GM10266 (cell line): ENCODE data around the gene OLFML3.
"Not testable (repeated sequence)": the region's sequence is repeated elsewhere in the genome, so short reads cannot be mapped to it uniquely, and the experiment has no call there.

Experiments
- DNase-seq: peaks from one replicate; pipeline ENCODE4 v3.0.0; 2012; ENCODE audit errors: extremely low spot score
- TF ChIP-seq, protein P1 (sequence below): IDR thresholded peaks from 2 replicates; pipeline ENCODE4 v1.5.1; 2012; ENCODE audit warnings: mild to moderate bottlenecking, low read depth; ENCODE audit not compliant: control insufficient read depth, insufficient read depth; ENCODE audit errors: missing control alignments

Gene OLFML3

DNA sequence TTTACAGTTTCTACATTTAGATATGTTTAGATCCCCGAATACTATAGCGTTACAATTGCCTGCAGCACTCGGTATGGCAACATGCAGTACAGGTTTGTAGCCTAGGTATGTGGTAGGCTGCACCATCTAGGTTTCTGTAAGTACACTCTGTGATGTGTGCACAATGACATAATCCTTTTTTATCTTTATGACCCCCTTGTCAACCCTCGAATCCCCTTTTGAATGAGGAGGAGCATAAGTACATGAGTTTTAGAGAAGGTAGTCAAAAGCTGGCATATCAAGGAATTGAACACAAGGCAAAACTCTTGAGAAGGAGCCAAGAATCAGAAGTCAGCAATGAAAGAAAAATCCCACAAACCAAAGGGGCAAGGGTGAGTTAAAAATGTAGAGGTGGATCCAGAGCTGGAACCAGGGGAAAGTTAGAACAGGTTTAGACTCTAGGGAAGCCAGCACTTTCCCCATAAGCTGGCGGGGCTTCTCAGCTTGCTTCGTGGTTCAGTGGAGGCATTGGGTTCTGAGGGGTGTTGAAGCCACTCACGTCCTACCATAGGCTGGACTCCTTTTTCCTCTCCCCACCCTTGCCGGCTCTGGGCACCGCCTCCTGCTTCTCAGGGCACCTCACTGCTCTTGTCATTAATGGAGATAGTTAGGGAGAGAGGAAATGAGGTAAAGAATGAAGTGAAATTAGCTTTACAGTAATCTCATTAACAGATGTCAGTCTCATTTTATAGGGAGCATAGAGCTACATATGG, 31.3 kb downstream of the OLFML3 start:
- no peak for DNase-seq
- TF ChIP-seq, protein P1, sequence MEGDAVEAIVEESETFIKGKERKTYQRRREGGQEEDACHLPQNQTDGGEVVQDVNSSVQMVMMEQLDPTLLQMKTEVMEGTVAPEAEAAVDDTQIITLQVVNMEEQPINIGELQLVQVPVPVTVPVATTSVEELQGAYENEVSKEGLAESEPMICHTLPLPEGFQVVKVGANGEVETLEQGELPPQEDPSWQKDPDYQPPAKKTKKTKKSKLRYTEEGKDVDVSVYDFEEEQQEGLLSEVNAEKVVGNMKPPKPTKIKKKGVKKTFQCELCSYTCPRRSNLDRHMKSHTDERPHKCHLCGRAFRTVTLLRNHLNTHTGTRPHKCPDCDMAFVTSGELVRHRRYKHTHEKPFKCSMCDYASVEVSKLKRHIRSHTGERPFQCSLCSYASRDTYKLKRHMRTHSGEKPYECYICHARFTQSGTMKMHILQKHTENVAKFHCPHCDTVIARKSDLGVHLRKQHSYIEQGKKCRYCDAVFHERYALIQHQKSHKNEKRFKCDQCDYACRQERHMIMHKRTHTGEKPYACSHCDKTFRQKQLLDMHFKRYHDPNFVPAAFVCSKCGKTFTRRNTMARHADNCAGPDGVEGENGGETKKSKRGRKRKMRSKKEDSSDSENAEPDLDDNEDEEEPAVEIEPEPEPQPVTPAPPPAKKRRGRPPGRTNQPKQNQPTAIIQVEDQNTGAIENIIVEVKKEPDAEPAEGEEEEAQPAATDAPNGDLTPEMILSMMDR = no peak

DNA sequence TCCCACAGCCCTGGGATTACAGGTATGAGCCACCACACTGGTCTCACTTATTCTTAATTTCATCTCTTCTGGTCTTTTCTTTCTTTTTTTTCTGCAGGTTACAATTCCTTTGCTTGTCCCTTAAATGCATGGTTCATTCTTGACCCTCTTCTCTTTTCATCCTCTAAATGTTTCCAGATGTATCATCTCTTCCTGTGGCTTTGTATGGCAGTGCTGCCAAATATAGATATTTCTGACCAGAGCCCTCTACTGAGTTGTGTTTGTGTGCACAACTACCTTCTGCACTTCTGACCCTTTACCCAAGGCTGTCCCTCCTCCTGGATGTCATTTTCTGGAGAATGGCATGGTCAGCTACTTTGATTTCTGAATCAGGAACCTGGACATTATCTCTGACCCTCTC, 32.5 kb downstream of the OLFML3 start:
- TF ChIP-seq, protein P1 = no peak
- DNase-seq = no peak

DNA sequence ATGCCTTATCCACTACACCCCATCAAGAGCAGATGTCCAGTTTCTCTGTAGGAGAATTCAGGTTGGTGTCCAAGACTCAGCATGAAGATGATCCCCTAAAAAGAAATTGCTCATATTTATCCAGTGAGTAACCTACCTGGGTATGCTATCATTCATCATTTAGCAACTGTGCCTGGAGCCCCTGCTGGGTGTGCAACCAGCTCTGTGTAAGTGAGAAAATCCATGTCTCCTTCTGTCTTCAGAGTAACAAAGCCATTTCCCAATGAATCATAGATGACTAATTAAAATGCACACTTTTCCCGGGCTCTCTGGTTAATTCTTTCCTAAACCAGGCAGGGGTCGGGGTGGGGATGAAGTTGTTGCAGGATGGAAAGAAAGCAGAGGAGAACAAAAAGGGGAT, 35.8 kb downstream of the OLFML3 start:
- TF ChIP-seq, protein P1 = no peak
- no peak for DNase-seq

DNA sequence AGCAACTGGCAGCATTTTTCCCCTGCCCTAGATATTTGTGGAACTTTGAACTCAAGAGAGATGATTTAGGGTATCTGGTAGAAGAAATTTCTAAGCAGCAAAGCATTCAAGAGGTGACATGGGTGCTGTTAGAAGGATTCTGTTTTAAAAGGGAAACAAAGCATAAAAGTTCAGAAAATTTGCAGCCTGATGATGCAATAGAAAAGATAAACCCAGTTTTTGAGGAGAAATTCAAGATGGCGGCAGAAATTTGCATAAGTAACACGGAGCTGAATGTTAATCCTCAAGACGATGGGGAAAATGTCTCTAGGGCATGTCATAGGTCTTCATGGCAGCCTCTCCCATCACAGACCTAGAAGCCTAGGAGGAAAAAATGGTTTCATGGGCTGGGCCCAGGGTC, 40.5 kb downstream of the OLFML3 start:
- DNase-seq = not testable (repeated sequence)

DNA sequence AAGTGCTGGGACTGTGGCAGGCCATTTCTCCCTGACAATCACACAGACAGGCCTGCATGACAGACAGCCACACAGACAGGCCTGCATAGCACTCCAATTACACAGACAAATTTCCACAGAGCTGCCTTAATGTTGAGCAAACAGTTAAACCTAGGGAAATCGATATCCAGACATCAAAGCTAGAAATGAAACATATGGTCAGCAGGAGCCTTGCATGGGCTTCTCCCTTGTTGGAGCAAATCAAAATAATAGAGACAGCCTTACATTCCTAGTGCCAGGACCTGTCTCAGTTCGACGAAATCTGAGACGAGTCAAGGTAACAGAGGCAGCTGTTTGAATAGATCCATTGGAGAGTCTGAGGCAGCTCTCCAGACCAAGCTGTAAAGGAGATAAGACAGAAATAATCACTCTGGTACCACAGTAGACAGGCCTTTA, 42.4 kb downstream of the OLFML3 start:
- TF ChIP-seq, protein P1 = no peak
- DNase-seq = no peak

DNA sequence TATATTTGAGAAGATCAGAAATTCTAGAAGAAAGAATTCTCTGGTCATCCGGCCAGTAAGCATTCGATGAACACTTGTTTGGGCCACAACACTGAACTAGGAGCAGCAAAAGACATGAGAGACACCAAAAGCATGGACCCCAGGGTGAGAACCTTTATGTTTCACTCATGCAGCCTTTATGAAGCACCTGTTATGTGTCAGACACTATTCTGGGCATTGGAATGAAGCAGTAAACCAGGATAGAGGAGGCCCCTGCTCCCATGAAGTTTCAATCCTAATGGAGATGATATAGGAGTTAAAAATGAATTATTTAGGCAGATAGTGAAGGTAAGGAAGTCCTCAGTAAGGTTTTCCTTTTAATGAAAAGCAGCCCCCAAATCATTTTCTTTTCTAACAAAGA, 43.6 kb downstream of the OLFML3 start:
- DNase-seq = no peak
- TF ChIP-seq, protein P1 = no peak

DNA sequence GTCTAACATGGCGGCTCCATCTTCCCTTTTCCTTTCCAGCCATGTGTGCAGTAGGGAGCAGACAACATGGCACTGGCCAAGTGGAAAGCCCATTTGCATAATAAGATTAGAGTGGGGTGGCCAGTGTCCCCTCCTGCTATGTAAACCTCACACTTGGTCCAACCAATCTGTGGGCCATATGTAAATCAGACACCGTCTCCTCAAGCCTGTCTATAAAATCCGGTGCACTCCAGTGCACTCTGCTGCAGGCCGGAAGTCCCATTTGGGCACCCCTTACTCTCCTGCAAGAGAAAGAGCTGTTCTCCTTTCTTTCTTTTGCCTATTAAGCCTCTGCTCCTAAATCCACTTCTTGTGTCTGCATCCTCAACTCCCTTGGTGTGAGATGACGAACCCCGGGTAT, 44.1 kb downstream of the OLFML3 start:
- TF ChIP-seq, protein P1 = no peak

DNA sequence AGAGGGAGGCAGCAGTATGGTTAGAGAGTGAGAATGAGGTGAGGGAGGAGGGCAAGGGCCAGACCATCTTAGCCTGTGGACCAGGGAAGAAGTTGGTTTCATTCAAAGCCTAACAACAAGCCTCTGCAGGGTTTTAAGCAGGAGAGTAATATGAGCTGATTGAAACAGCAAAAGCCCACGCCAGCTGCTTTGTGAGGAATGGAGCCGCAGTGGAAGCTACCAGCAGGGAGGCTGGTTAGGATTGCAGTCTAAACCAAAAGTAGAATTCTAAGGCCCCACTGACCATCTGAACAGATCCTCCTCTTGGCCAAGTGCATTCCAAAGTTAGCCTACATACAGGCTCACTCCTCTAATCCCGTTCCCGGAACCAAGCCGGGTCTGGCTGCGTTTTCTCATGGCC, 44.8 kb downstream of the OLFML3 start:
- TF ChIP-seq, protein P1 = no peak
- no peak for DNase-seq

More for the DNA sequence above, 44.1 kb downstream of the OLFML3 start:
- DNase-seq = no peak
